CD4-positive, alpha-beta T cell treated with Interferon gamma for 1 hour (primary cell): Measurements from ENCODE around the gene OPN4.

Experiments
- DNase-seq: peaks from one replicate; pipeline ENCODE4 v3.0.0-alpha.2; 2020

OPN4 gene

GRCh38 chr10:86700851-86701617 lies 46.7 kb downstream of the OPN4 start:
- DNase-seq, result no peak

- DNase-seq, result no peak
These were observed 48.8 kb downstream of the OPN4 start for GRCh38 chr10:86703176-86703575.

GRCh38 chr10:86705139-86705538 lies 50.8 kb downstream of the OPN4 start:
- DNase-seq, result no peak

GRCh38 chr10:86705905-86706304 lies 51.6 kb downstream of the OPN4 start:
- no peak for DNase-seq

GRCh38 chr10:86706401-86706841 lies 52.1 kb downstream of the OPN4 start:
- no peak for DNase-seq

GRCh38 chr10:86706977-86707376 lies 52.6 kb downstream of the OPN4 start:
- no peak for DNase-seq

- DNase-seq, result no peak
These were observed 53.2 kb downstream of the OPN4 start for GRCh38 chr10:86707505-86707904.

- DNase-seq, result no peak
These were observed 53.9 kb downstream of the OPN4 start for GRCh38 chr10:86708068-86708782.

GRCh38 chr10:86708783-86709380 lies 54.5 kb downstream of the OPN4 start:
- no peak for DNase-seq

GRCh38 chr10:86709396-86710185 lies 55.2 kb downstream of the OPN4 start:
- DNase-seq, result no peak

GRCh38 chr10:86710987-86711512 lies 56.7 kb downstream of the OPN4 start:
- DNase-seq, result peak; percentile 85

GRCh38 chr10:86711513-86712316 lies 57.4 kb downstream of the OPN4 start:
- peak; percentile 11 for DNase-seq

- DNase-seq, result no peak
These were observed 58.0 kb downstream of the OPN4 start for GRCh38 chr10:86712317-86712707.

GRCh38 chr10:86715156-86715795 lies 60.9 kb downstream of the OPN4 start:
- DNase-seq, result no peak

GRCh38 chr10:86715836-86716235 lies 61.5 kb downstream of the OPN4 start:
- no peak for DNase-seq
